NCI-H1694 (cell line): Measurements from ENCODE around the gene C3orf20.

Experiments
- DNase-seq: peaks from one replicate; lab custom pipeline; 2025; lab: John Stamatoyannopoulos, UW

Gene C3orf20

GRCh38 chr3:14674841-14675240 lies at the start of gene C3orf20:
TSS of gene C3orf20 (plus strand) at chr3:14675141. CDS start at chr3:14682714, 7,573 bp downstream.
- DNase-seq, result no peak

- no peak for DNase-seq
These were observed 49.5 kb upstream of the C3orf20 start for GRCh38 chr3:14625443-14625842.

- DNase-seq, result no peak
These were observed 47.1 kb upstream of the C3orf20 start for GRCh38 chr3:14627815-14628214.

- no peak for DNase-seq
These were observed 46.5 kb upstream of the C3orf20 start for GRCh38 chr3:14628406-14628805.

- DNase-seq, result no peak
These were observed 44.4 kb upstream of the C3orf20 start for GRCh38 chr3:14630404-14631100.

GRCh38 chr3:14631101-14631497 lies 43.8 kb upstream of the C3orf20 start:
- DNase-seq, result no peak

- no peak for DNase-seq
These were observed 43.1 kb upstream of the C3orf20 start for GRCh38 chr3:14631687-14632441.

- no peak for DNase-seq
These were observed 42.5 kb upstream of the C3orf20 start for GRCh38 chr3:14632442-14632930.

- no peak for DNase-seq
These were observed 41.5 kb upstream of the C3orf20 start for GRCh38 chr3:14633417-14633816.

GRCh38 chr3:14633819-14634424 lies 41.0 kb upstream of the C3orf20 start:
- DNase-seq, result no peak

- no peak for DNase-seq
These were observed 40.1 kb upstream of the C3orf20 start for GRCh38 chr3:14634763-14635400.

GRCh38 chr3:14636496-14637087 lies 38.3 kb upstream of the C3orf20 start:
- DNase-seq, result no peak

- DNase-seq, result no peak
These were observed 34.8 kb upstream of the C3orf20 start for GRCh38 chr3:14640157-14640562.

GRCh38 chr3:14640734-14641133 lies 34.2 kb upstream of the C3orf20 start:
- no peak for DNase-seq

- no peak for DNase-seq
These were observed 33.6 kb upstream of the C3orf20 start for GRCh38 chr3:14641346-14641745.

- no peak for DNase-seq
These were observed 29.5 kb upstream of the C3orf20 start for GRCh38 chr3:14645453-14645852.

GRCh38 chr3:14646131-14646573 lies 28.8 kb upstream of the C3orf20 start:
- DNase-seq, result no peak

GRCh38 chr3:14646589-14647413 lies 28.1 kb upstream of the C3orf20 start:
- DNase-seq, result no peak

- no peak for DNase-seq
These were observed 26.7 kb upstream of the C3orf20 start for GRCh38 chr3:14647976-14648955.

- DNase-seq, result no peak
These were observed 25.5 kb upstream of the C3orf20 start for GRCh38 chr3:14649466-14649865.
